GM12878 (cell line): ENCODE data around the gene PARS2. TPM values are rescaled to one million over a fixed set of nuclear protein-coding genes. Genes with fewer than 3 reads are reported as not detected.

Experiments
- ATAC-seq: fragments of 200-7000 bp; cut with Tn5 transposase; 3 replicates; pipeline ENCODE4 v1.9.1; 2020; ENCODE audit warnings: mild to moderate bottlenecking, moderate library complexity
- BruUV-seq: library from RNA; stranded (reverse); fragments of 400-500 nt; replicated peaks from 2 replicates; lab custom pipeline; 2021; lab: Mats Ljungman, UMichigan
- CTCF ChIA-PET: fragments of 300-600 bp; sonication (Branson Sonifier 250); formaldehyde crosslinking; extraction: SDS; loops from one replicate; lab custom pipeline; 2021; ENCODE audit warnings: inconsistent platforms; lab: Yijun Ruan, JAX
- POLR2A ChIA-PET: fragments of 350-600 bp; formaldehyde crosslinking; extraction: SDS; loops from one replicate; lab custom pipeline; 2021; ENCODE audit warnings: inconsistent platforms; lab: Charles Lee
- RAD21 ChIA-PET: fragments of 300-600 bp; sonication (Branson Sonifier 250); formaldehyde crosslinking; loops from one replicate; lab custom pipeline; 2023; ENCODE audit warnings: antibody characterized with exemption; ENCODE audit not compliant: unreplicated experiment; lab: Charles Lee
- SMC1A ChIA-PET: fragments of 300-600 bp; sonication (Branson Sonifier 250); formaldehyde crosslinking; loops from one replicate; lab custom pipeline; 2023; ENCODE audit not compliant: unreplicated experiment, uncharacterized antibody; lab: Charles Lee
- DNase-seq: peaks from one replicate; pipeline ENCODE4 v3.0.0-alpha.2; 2011; ENCODE audit warnings: low read depth, low spot score
- FAIRE-seq: peaks from 3 replicates; lab custom pipeline; 2011; peaks lifted over from hg19 to GRCh38; lab: Jason Lieb, UNC
- H2AFZ ChIP-seq: 2 replicates; pipeline ENCODE4 v1.6.0; 2011; ENCODE audit warnings: low read depth, low read length, control low read depth; ENCODE audit not compliant: control insufficient read depth
- H3K27ac ChIP-seq: 2 replicates; pipeline ENCODE4 v1.5.1; 2011; ENCODE audit warnings: control low read depth; ENCODE audit not compliant: control insufficient read depth, insufficient read depth
- H3K27me3 ChIP-seq, 2 experiments: replicated peaks in 1 of 2; 2 replicates each; pipeline versions ENCODE4 v1.6.0 to v1.6.1; 2011; ENCODE audit warnings: low read length in 1 of 2; ENCODE audit not compliant: control insufficient read depth in 2 of 2, insufficient read depth in 2 of 2
- H3K36me3 ChIP-seq, 2 experiments: 2 replicates each; pipeline ENCODE4 v1.5.1; 2011; ENCODE audit warnings: low read length in 1 of 2; ENCODE audit not compliant: control insufficient read depth in 2 of 2, insufficient read depth in 2 of 2
- H3K4me1 ChIP-seq: 2 replicates; pipeline ENCODE4 v1.6.1; 2011; ENCODE audit warnings: mild to moderate bottlenecking, low read length, moderate library complexity, mixed read lengths; ENCODE audit not compliant: control insufficient read depth, insufficient read depth
- H3K4me2 ChIP-seq: 2 replicates; pipeline ENCODE4 v1.6.0; 2011; ENCODE audit warnings: control low read depth; ENCODE audit not compliant: control insufficient read depth, insufficient read depth
- H3K4me3 ChIP-seq: fragments of 200-600 bp; sonication (generic); 2 replicates; pipeline ENCODE4 v1.5.1; 2016
- H3K79me2 ChIP-seq: 2 replicates; pipeline ENCODE4 v1.6.0; 2011; ENCODE audit warnings: low read length; ENCODE audit not compliant: control insufficient read depth, insufficient read depth
- H3K9ac ChIP-seq: 2 replicates; pipeline ENCODE4 v1.8.0; 2011; ENCODE audit warnings: low read length, control low read depth, mixed read lengths; ENCODE audit not compliant: control insufficient read depth, insufficient read depth
- H3K9me3 ChIP-seq: replicated peaks from 3 replicates; pipeline ENCODE4 v1.5.1; 2011; ENCODE audit warnings: mild to moderate bottlenecking, low read length; ENCODE audit not compliant: control insufficient read depth, insufficient read depth
- H4K20me1 ChIP-seq: 2 replicates; pipeline ENCODE4 v1.6.0; 2011; ENCODE audit not compliant: control insufficient read depth, insufficient read depth
- SMAD1 ChIP-seq: fragments of 450-650 bp; IDR thresholded peaks from 2 replicates; pipeline ENCODE4 v1.6.1; 2018; ENCODE audit warnings: mild to moderate bottlenecking, low read depth; ENCODE audit not compliant: partially characterized antibody
- TCF3 ChIP-seq: IDR thresholded peaks from 2 replicates; pipeline ENCODE4 v1.6.1; 2012; ENCODE audit warnings: low read depth, mild to moderate bottlenecking, low read length, borderline replicate concordance; ENCODE audit not compliant: insufficient read depth
- WGBS: methylation state at CpG from one replicate; pipeline ENCODE4 v1.1.6; 2016; ENCODE audit warnings: low lambda C conversion rate; ENCODE audit not compliant: insufficient replicate concordance, insufficient coverage; ENCODE audit errors: missing lambda C conversion rate; 5-methylcytosine and 5-hydroxymethylcytosine counted together
- in situ Hi-C: fragments of 300-500 bp; cut with MboI; formaldehyde crosslinking; loops from 9 replicates; pipeline ENCODE4 v1.14.3; 2018; ENCODE audit warnings: mixed read lengths
- intact Hi-C: fragments of 100-400 bp; cut with micrococcal nuclease; formaldehyde crosslinking; loops from one replicate; pipeline ENCODE4 v1.14.2; 2022; ENCODE audit not compliant: unreplicated experiment
- polyA plus RNA-seq, 11 experiments: library from polyadenylated mRNA; depleted of rRNA in 4 of 11; unstranded in 6 of 11; stranded (reverse) in 5 of 11; fragments of >200 nt; fragmentation: Nextera tagmentation in 4 of 11; fragmentation: Illumina TruSeq in 1 of 11; extraction: Ambion mirVana in 4 of 11; extraction: Trizol in 1 of 11; gene quantifications; 1 replicate in 1 of 11; 2 replicates in 10 of 11; pipeline versions ENCODE4 v1.2.1 to v1.2.3, GENCODE V29; 2011 to 2016; ENCODE audit warnings: inconsistent platforms in 2 of 11, missing spikeins in 2 of 11, low read depth in 1 of 11
- total RNA-seq, 4 experiments: library from RNA; depleted of rRNA in 3 of 4; stranded (reverse); fragments of >200 nt in 3 of 4; fragmentation: Illumina TruSeq in 1 of 4; extraction: Trizol in 1 of 4; gene quantifications; 2 replicates each; pipeline versions ENCODE4 v1.2.1 to v1.2.3, GENCODE V29; 2013 to 2021

Gene PARS2
- total and polyA plus RNA-seq, 10 of the 15 experiments (the other 5 are each of a cell fraction or from before 2014, with no cell fraction given): 3.7 to 12.2 (median 5.9) TPM

- Histone ChIP-seq H3K27me3 (no peaks in the 10 kb centered on the region), H3K4me3 (no peak overlapping the region), H3K36me3 (no peaks in the 10 kb centered on the region), H3K4me1 (peaks cover 27% of the 10 kb centered on the region), H3K9ac (no peak overlapping the region), H3K9me3 (peaks cover under 1% of the 10 kb centered on the region; the same call in 2 of the 3 replicates), H4K20me1 (no peaks in the 10 kb centered on the region), H3K27ac (no peak overlapping the region), H2AFZ (no peak overlapping the region), H3K4me2 (no peak overlapping the region), H3K79me2 (no peaks in the 10 kb centered on the region)
- in situ Hi-C loops: no loop called here
- intact Hi-C loops: loop anchor here (5.0 kb wide), 1 partner anchor 80 kb away; the partner anchor contains the start of gene TTC4
- BruUV-seq: no TSS peak
- no peak for DNase-seq
- SMC1A ChIA-PET: interaction anchor here (1.0 kb wide), 1 partner anchor 32 kb away, joined by 4 read pairs; no protein-coding TSS in a partner anchor
- RAD21 ChIA-PET: no interaction called here
- ATAC-seq: no peak
- 100% methylated on average over 2 of the region's 2 CpGs for WGBS
- POLR2A ChIA-PET: no interaction called here
- CTCF ChIA-PET: interaction anchor here (0.6 to 6.5 kb wide), 3 partner anchors 13 to 260 kb away, joined by 3 to 60 read pairs (median 12); partner anchors contain the start of gene PARS2
- TF ChIP-seq TCF3: no peak
- FAIRE-seq: no peak
Observed at GRCh38 chr1:54796902-54797301, 32.6 kb upstream of the PARS2 start.

- intact Hi-C loops (loop anchor here (5.0 kb wide), 1 partner anchor 79 kb away; the partner anchor contains the start of gene TTC4), in situ Hi-C loops (no loop called here)
- no peaks in the 10 kb centered on the region for H4K20me1 ChIP-seq
- POLR2A ChIA-PET: no interaction called here
- no TSS peak for BruUV-seq
- peaks cover 27% of the 10 kb centered on the region for H3K4me1 ChIP-seq
- no peaks in the 10 kb centered on the region for H3K27me3 ChIP-seq
- no peak overlapping the region for H3K4me2 ChIP-seq
- ATAC-seq (no peak), DNase-seq (no peak), FAIRE-seq (no peak)
- no peak overlapping the region for H3K4me3 ChIP-seq
- 82% methylated on average over 15 of the region's 18 CpGs for WGBS
- H3K27ac ChIP-seq: no peak overlapping the region
- H3K9me3 ChIP-seq: peaks cover 2% of the 10 kb centered on the region; the same call in 2 of the 3 replicates
- no peaks in the 10 kb centered on the region for H3K36me3 ChIP-seq
- CTCF ChIA-PET: interaction anchor here (0.6 to 6.5 kb wide), 4 partner anchors 12 to 259 kb away, joined by 3 to 60 read pairs (median 8); partner anchors contain the start of gene PARS2
- SMC1A ChIA-PET: interaction anchor here (1.0 to 1.3 kb wide), 5 partner anchors 8 to 31 kb away, joined by 3 to 5 read pairs (median 4); no protein-coding TSS in a partner anchor
- H3K9ac ChIP-seq: no peak overlapping the region
- RAD21 ChIA-PET: interaction anchor here (0.8 to 1.0 kb wide), 2 partner anchors 14 to 17 kb away, joined by 3 read pairs; no protein-coding TSS in a partner anchor
- no peak for TF ChIP-seq SMAD1
- no peaks in the 10 kb centered on the region for H3K79me2 ChIP-seq
- no peak overlapping the region for H2AFZ ChIP-seq
Observed at GRCh38 chr1:54795841-54796468, 31.6 kb upstream of the PARS2 start.
